ENCODE measurements around the gene AKAP1.

The AKAP1 gene

DNA sequence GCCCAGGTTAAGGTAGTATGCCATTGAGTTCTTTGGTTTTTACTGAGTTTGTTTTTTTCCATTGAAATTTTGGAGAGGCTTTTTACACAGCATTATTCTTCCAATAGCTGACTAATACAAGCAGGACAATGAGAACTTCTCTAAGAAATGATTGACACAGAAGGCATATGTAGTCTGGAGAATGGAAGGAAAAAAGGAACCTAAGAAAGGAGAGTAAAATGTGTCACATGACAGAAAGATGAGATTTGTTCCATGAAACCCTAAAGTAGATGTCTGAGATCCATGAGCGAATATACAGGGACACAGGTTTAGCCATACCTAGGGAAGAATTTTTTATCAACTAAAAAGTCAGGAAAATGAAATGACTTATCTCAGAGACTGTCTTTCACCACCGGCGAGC is 80.7 kb downstream of the AKAP1 start:
- DNase-seq (ENCODE audit: low spot score) = no peak

DNA sequence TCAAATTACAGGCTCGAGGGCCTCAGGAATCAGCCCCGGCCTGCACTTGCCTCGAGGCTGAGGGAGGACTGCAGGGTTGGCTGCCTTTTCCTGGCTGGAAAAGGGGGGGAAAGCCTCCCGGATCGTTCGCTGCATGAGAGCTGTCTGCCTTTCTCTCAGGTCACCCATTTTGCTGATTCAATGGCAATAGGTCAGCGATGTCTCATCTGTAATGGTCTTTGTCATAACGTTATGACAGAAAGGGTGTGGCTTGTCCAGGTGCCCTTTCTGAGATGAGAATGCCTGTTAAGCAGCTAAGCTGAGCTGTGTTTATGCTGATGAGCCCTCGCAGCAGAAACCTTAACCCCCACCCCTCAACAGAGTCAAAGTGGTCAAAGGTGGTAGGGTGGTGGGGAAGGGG is 81.8 kb downstream of the AKAP1 start:
- DNase-seq (ENCODE audit: low spot score) = no peak

DNA sequence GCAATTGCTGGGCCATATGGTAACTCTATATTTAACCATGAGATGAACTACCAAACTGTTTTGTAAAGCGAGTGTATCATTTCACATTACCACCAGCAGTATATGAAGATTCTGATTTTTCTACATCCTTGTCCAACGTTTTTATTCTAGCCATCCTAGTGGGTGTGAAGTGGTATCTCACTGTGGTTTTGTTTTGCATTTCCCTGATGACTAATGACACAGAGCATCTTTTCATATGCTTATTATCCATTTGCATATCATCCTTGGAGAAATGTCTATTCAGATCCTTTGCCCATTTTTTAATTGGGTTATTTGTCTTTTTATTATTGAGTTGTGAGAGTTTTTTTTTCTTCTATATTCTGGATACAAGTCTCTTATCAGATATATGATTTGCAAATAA is 83.6 kb downstream of the AKAP1 start:
- no peak for DNase-seq (ENCODE audit: low spot score)

DNA sequence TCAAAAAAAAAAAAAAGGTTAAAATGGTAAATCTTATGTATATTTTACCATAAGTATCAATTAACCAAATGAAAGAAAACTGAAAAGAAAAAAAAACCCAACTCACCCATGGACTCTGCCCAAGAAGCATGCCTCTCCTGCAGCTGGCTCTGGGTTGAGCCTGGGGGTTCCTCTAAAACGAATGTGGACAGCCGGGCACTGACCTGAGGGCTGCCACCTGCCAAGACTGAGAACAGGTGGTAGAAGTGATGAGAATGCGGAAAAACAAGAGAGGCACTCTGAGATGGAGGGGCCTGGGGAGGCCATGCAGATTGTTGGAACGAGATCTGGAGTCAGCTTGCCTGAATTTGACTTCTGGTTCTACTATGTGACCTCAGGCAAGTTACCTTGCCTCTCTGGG is 85.8 kb downstream of the AKAP1 start:
- no peak for DNase-seq (ENCODE audit: low spot score)
